ENCODE measurements around the gene TAL2. TPM values are rescaled to one million over a fixed set of nuclear protein-coding genes. Genes with fewer than 3 reads are reported as not detected.

Gene TAL2
- total RNA-seq, 4 donors from 2014 or later: not detected

DNA sequence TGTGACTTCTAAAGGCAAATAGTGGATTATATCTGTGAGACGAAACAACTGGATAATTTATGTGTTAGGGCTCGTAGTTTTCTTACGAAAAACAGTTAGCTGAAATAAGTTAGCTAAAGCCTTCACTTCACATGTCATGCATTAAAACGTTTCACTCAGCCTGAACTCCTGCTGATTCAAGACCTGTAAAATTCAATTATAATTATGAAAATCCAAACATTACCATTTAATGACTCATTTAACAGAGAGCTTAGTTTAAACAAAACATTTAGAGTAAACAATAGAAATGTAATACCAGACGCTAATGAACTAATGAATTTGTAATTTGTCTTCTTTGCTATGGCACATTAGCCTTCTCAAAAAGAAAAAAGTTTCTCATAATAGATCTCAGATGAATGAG is 1.7 kb downstream of the TAL2 start:
- Histone ChIP-seq H3K4me1 (peaks cover 0 to 3% (median 0%) of the 10 kb centered on the region in 4 donors), H3K4me3 (no peak overlapping the region), H3K27me3 (no peaks in the 10 kb centered on the region), H3K36me3 (no peaks in the 10 kb centered on the region), H3K9me3 (no peaks in the 10 kb centered on the region), H3K27ac (no peak overlapping the region)
- no peak for DNase-seq
- TF ChIP-seq POLR2A (IDR thresholded peaks at IDR 0.05): no peak
- TF ChIP-seq, protein P1, sequence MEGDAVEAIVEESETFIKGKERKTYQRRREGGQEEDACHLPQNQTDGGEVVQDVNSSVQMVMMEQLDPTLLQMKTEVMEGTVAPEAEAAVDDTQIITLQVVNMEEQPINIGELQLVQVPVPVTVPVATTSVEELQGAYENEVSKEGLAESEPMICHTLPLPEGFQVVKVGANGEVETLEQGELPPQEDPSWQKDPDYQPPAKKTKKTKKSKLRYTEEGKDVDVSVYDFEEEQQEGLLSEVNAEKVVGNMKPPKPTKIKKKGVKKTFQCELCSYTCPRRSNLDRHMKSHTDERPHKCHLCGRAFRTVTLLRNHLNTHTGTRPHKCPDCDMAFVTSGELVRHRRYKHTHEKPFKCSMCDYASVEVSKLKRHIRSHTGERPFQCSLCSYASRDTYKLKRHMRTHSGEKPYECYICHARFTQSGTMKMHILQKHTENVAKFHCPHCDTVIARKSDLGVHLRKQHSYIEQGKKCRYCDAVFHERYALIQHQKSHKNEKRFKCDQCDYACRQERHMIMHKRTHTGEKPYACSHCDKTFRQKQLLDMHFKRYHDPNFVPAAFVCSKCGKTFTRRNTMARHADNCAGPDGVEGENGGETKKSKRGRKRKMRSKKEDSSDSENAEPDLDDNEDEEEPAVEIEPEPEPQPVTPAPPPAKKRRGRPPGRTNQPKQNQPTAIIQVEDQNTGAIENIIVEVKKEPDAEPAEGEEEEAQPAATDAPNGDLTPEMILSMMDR (IDR thresholded peaks at IDR 0.05): no peak

DNA sequence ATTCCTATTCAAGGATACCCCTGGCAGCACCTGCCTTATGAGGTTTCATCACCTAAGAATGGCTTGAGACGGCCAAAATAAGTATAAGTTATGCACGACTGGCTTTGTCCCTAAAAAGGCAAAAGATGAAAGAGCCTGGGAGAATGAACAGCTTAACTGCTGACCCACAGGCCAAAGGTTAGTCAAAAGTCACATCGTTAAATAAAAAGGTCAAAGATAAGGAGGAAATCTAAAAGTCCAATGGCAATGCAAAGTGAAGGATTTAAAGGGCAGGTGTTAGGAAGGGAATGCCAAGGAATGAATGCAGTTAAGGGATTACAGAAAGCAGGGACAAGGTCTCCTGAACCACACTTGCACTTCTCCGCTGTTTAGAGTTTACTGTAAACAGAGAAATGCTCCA is 5.6 kb downstream of the TAL2 start:
- H3K9me3 ChIP-seq: no peaks in the 10 kb centered on the region
- TF ChIP-seq, protein P1 (IDR thresholded peaks at IDR 0.05): no peak
- no peak for TF ChIP-seq POLR2A (IDR thresholded peaks at IDR 0.05)
- H3K27me3 ChIP-seq: no peaks in the 10 kb centered on the region
- no peaks in the 10 kb centered on the region for H3K36me3 ChIP-seq
- no peak for DNase-seq
- H3K4me3 ChIP-seq: no peak overlapping the region
- peaks cover 0 to 2% (median 0%) of the 10 kb centered on the region in 4 donors for H3K4me1 ChIP-seq
- no peak overlapping the region for H3K27ac ChIP-seq

DNA sequence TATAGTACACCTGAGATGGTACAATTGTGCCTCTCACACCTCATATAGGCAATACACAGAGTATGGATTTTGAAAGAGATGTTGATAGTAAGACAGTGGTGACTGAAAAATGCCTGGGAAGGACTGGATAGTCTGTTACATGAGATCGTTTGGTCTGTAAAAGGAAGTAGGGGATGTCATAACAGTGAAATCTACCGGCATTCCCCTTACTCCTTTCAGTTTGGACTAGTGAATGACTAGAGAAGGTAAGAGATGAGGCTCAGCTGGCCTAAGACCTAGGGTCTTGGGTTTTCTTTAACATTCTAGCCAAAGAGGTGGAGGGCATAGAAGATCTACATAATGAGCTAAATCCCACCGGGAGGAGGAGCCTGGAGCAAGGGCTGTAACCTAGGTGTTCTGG is 8.1 kb downstream of the TAL2 start:
- Histone ChIP-seq H3K36me3 (no peaks in the 10 kb centered on the region), H3K9me3 (no peaks in the 10 kb centered on the region), H3K4me1 (peaks cover 0 to 5% (median 0%) of the 10 kb centered on the region in 4 donors), H3K27ac (no peak overlapping the region), H3K4me3 (no peak overlapping the region), H3K27me3 (no peaks in the 10 kb centered on the region)
- DNase-seq: no peak
- TF ChIP-seq POLR2A (IDR thresholded peaks at IDR 0.05): no peak
- TF ChIP-seq, protein P1 (IDR thresholded peaks at IDR 0.05): no peak

DNA sequence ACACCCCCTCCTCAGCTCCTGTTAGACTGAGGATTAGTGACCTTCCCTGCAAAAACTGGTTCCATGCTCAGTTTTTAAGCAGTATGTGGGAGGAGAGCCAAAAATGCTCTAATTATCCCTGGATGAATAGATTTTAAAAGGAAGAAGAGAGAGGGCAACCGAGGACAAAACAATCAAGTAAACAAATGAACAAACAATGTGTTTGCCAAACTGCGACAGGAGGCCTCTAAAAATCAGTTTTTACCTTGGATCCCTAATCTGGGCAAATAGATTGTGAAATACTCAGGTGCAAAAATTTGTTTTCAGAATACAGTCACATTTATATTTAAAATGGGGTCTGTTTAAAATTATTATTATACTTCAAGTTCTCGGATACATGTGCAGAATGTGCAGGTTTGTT is 8.5 kb downstream of the TAL2 start:
- no peak for DNase-seq
- H3K4me1 ChIP-seq: peaks cover 0 to 5% (median 0%) of the 10 kb centered on the region in 4 donors
- H3K27me3 ChIP-seq: no peaks in the 10 kb centered on the region
- no peak overlapping the region for H3K4me3 ChIP-seq
- TF ChIP-seq, protein P1 (IDR thresholded peaks at IDR 0.05): no peak
- no peak for TF ChIP-seq POLR2A (IDR thresholded peaks at IDR 0.05)
- no peak overlapping the region for H3K27ac ChIP-seq
- no peaks in the 10 kb centered on the region for H3K36me3 ChIP-seq
- no peaks in the 10 kb centered on the region for H3K9me3 ChIP-seq

DNA sequence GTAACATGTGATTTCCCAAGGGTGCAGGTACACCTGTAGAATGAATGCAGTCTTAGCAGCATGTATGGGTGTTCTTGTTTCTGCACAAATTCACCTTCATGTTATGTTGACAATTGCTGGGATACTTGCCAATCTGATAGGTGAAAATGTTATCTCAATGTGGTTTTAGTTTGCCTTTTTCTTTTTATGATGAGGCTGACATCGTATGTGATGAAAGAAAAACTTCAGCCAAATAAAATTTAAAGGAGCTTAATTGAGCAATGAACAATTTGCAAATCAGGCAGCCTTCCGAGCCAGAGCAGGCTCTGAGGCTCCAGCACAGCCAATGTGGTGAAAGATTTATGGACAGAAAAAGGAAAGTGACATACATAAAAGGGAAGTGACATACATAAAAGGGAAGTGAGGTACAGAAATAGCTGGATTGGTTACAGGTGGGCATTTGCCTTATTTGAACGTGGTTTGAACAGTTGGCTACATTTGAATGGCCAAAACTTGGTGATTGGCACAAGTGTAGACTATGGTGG is 10.5 kb downstream of the TAL2 start:
- DNase-seq: no peak

More for the DNA sequence above, 10.5 kb downstream of the TAL2 start:
- TF ChIP-seq, protein P1 (IDR thresholded peaks at IDR 0.05): no peak
- no peak for TF ChIP-seq POLR2A (IDR thresholded peaks at IDR 0.05)
- Histone ChIP-seq H3K27me3 (no peaks in the 10 kb centered on the region), H3K36me3 (no peaks in the 10 kb centered on the region), H3K4me3 (no peak overlapping the region), H3K27ac (no peak overlapping the region), H3K9me3 (no peaks in the 10 kb centered on the region), H3K4me1 (peaks cover 0 to 5% (median 0%) of the 10 kb centered on the region in 4 donors)
